Upper lobe of left lung (tissue), 4 donors: ENCODE results near the gene SPATA3.

Experiments
- CTCF ChIP-seq, 6 experiments: fragments of 450-650 bp in 4 of 6; fragments of 200-600 bp in 2 of 6; sonication (generic) in 2 of 6; IDR thresholded peaks; one replicate each; pipeline ENCODE4 v1.5.1; 2016 to 2019; ENCODE audit warnings: antibody characterized with exemption in 6 of 6
- EP300 ChIP-seq, 4 donors: sonication (generic); formaldehyde crosslinking; IDR thresholded peaks; one replicate each; pipeline ENCODE4 v1.5.1; 2017; ENCODE audit warnings: antibody characterized with exemption in 4 of 4, control low read depth in 2 of 4
- POLR2A ChIP-seq, 4 donors: fragments of 450-650 bp; IDR thresholded peaks; one replicate each; pipeline ENCODE4 v1.5.1; 2016 to 2017; ENCODE audit warnings: antibody characterized with exemption in 4 of 4, mild to moderate bottlenecking in 2 of 4
- POLR2AphosphoS5 ChIP-seq, 2 donors: sonication (generic); formaldehyde crosslinking; IDR thresholded peaks; one replicate each; pipeline ENCODE4 v1.5.1; 2017; ENCODE audit warnings: antibody characterized with exemption in 2 of 2

GRCh38 chr2:230952226-230952956 is 43.5 kb upstream of the SPATA3 start:
- no peak for TF ChIP-seq POLR2AphosphoS5 (IDR thresholded peaks at IDR 0.05)
- no peak for TF ChIP-seq CTCF (IDR thresholded peaks at IDR 0.05)
- TF ChIP-seq POLR2A (IDR thresholded peaks at IDR 0.05), result no peak
- no peak for TF ChIP-seq EP300 (IDR thresholded peaks at IDR 0.05)
